ENCODE results near the gene PRDM15.
"Not testable (repeated sequence)": the region's sequence is repeated elsewhere in the genome, so short reads cannot be mapped to it uniquely, and the experiment has no call there.

The PRDM15 gene

DNA sequence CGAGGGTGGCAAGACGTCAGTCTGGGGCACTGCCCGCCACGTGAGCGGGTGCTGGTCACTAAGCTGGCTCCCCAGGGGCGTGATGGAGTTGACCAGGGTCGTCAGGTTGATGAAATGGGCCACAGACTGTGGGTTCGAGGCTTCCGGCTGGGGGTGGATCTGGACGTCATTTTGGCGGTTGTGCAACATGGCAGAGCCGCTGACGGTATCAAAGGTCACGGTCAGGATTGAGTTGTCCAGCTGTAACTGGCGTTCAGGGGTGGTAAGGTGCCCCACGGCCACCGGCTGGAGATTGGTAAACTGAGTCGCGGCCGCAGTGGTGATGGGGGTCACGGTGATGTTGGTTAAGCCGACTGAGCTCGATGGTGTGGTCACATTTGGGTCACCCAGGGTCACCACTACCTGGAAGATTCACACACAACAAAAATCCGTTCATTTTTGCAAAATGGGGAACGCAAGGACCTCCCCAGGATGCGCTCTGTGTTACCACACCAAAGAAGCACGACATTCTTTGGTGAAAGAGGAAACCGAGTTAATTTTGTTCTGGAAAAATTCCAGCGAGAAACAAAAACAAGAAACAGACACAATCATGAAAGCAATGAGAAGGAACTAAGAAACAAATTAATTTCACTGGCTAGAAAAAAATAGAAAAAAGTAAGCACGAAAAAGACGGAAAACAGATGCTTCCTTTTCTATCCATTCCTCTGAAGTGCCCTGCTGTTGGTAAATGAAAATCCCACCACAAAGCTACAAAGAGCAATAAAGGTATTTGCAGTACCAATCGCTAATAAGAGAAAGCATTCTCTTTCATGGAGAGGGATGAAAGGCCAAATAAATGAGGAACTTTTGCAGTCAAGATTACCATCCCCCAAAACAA lies 77.6 kb downstream of the PRDM15 start:
- no peak for DNase-seq

DNA sequence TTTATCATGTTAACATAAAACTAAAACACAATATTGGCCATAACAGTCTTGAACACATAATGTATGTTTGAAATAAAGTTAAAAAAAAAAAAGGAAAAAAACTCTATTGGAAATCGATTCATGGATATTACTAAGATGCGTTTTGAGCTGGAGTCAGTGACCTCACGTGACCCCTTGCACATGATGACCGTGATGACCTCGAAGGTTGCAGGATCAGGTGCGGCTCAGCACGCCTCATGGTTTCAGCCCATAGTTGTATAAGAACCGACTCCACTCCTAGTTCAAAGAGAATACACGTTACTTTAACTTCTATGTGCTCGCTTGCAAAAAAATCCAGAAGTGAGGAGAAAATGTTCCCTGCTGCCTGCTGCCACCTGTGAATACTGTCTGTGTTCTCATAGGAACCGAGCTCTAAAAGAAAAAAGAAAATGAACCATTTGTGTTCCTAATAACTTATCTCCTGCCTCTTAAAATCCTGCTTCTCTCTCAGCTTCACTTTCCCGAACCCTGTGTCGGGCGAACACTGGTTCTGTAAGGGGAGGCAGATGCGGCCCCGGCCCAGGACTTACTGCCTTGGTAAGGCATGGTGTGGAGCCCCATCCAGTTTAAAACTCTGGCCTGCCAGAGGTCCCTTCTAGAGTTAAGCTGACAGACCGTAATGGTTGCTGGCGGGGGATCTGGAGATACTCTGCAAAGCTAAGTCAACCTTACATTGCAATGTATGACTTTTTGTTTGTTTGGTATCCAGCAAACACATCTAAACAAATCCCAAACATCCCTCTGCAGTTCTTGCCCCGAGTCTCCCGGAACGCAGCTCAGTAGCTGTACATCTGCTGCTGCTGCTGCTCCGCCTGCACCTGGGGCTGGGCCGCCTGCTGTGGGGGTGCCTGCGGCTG lies 78.5 kb downstream of the PRDM15 start:
- DNase-seq: peak in 1 of 2 donors; percentile 13

DNA sequence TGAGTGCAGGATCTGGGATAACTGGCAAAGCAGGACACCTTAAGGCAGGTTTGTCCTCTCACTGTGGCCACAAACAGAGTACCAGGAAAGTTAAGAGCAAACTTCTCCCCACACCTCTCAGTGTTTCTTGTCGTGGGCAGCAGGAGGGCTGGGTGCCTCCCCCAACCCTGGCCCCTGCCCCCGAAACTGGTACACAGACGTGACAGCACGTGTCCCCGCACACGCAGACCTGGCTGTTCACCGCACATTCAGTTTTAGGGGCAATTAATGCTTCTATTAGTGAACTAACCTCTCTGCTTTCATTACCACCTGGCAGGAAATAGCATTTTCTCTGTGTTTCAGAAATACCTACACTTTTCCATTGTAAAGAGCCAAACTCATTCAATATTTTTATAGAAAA lies 79.4 kb downstream of the PRDM15 start:
- DNase-seq: no peak

DNA sequence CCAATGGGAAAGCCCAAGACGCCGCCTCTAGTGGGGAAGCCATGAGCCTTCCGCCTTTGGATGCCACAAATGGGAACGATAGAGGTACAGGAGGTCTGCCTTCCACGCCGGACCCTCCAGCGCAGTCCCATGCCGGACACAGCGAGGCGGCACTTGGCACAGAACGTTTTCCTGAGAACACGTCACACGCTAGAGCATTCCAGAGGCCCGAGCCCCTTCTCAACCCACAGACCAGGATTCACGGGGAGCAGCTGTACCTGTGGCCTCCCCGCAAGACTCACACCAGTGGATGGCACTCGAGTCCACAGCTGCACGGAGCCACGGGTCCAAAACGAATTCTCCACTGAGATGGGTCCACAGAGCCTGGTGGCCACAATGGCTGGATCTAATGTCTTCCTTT lies 80.8 kb downstream of the PRDM15 start:
- no peak for DNase-seq

DNA sequence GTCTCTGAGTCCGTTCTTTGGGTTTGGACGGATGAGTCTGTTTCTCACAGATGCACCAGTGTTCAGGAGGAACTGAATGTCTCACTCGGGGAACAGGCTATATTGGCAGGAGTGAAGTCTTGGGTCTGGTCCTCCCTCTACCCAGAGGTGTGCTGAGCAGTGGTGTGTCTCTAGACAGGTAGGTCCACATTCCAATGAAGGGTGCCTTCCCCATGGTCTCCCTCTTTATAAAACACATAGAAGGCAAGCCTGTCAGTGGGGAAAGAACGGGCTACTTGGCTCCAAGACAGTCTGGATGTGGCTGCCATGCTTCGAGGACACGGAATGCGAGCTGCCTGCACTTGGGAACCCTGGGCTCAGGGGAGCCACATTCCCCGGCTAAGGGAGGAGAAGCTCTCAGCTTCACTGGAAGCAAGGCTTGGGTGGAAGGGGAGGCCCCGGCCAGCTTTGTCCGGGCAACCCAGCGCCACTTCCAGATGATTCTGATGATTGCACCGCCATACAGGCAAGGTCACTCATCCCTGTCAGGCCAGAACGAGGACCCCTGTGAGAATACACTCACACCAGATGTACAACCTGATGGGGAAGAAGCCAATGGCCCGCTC lies 82.6 kb downstream of the PRDM15 start:
- no peak for DNase-seq

DNA sequence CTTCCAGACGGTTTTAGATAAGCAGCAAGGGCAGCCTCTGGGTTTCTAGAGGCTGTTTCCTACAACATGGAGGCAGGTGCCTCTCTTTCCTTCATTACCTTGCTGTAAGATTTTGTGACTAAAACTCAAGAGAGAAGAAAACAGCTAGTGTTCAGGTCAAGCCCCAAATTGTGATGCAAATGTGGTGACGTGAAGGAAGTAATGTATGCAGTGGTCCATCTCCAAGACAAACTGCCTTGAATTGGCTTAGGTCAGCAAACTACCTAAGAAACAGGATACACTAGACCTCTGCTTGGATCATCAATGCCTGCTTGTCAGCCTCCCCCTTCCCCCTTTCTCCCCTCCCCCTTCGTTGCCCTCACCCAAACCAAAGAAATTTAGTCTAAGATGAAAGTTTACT lies 83.4 kb downstream of the PRDM15 start:
- no peak for DNase-seq

DNA sequence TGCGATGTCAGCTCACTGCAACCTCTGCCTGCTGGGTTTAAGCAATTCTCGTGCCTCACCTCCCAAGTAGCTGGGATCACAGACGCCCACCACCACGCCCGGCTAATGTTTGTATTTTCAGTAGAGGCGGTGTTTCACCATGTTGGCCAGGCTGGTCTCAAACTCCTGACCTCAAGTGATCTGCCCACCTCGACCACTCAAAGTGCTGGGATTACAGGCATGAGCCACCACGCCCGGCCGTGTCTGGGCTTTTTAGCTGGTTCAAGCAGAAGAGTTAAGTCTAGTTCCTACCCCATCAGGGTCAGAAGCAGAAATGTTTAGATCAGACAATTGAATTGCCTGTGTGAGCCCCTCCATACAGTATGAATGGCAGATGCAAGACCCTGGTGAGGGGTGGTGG lies 84.5 kb downstream of the PRDM15 start:
- no peak for DNase-seq

DNA sequence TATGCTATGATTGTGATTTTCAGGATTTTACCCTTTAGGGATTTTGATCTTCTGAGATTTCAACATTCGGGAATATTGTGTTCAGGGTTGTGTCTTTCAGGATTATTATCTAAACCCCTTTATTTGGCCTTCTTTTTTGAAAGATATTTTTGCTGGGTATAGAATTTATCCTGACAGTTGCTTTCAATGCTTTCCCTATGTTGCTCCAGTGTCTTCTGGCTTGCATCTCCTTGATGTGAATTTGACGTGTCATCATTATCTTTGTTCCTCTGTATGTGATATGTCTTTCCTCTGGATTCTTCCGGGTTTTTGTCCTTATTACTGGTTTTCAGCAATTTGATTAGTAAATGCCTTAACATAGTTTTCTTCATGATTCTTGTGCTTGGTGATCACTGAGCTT lies 86.4 kb downstream of the PRDM15 start:
- DNase-seq: no peak

DNA sequence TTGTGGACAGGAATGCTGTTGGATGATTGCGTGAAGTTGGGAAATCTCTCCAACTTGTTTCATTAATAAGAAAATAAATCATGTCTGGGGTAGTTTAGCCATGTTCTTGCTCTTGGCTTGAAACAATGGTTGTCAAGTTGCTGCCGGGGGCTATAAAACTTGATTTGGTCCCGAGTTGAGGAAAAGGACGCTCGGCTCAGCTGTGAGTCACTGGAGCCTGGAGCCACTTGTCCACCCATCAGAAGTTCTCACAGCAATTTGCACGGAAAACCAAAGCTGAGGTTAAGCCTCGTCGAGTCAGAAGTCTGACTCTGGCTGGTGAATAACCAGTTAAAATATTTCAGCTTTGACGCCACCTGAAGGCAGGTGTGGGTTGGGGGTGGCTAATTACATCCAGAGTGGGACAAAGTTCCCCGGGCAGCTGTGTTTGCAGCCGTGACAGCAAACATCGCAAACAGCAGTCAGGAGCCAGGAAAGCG lies 92.6 kb downstream of the PRDM15 start:
- no peak for DNase-seq

DNA sequence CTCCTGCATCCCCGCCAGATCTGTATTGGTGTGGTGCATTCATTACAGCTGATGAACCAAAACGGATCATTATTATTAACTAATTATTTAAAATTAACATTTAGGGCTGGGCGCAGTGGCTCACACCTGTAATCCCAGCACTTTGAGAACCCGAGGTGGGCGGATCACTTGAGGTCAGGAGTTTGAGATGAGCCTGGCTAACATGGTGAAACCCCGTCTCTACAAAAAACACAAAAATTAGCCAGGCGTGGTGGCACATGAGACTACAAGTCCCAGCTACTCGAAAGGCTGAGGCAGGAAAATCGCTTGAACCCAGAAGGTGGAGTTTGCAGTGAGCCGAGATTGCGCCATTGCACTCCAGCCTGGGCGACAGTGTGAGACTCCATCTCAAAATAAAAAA lies 93.9 kb downstream of the PRDM15 start:
- not testable (repeated sequence) for DNase-seq

DNA sequence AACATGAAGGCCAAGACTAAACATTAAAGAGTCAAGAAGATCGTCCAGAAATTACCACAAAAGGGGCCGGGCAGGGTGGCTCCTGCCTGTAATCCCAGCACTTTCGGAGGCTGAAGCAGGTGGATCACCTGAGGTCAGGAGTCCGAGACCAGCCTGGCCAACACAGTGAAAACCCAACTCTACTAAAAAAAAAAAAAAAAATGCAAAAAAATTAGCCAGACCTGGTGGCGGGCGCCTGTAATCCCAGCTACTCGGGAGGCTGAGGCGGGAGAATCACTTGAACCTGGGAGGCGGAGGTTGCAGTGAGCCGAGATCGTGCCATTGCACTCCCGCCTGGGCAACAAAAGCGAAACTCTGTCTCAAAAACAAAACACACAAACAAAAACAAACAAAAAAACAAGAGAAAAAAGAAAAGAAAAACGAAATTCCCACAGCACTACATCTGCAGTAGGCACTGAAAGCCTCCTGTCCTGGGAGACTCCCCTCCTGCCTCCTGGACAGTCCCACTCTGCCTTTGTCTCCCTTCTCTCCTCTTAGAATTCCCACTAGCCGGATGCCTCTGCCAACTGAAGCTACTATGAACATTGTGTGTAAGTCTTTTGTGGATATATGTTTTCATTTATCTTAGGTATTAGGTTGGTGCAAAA lies 94.6 kb downstream of the PRDM15 start:
- DNase-seq: no peak

DNA sequence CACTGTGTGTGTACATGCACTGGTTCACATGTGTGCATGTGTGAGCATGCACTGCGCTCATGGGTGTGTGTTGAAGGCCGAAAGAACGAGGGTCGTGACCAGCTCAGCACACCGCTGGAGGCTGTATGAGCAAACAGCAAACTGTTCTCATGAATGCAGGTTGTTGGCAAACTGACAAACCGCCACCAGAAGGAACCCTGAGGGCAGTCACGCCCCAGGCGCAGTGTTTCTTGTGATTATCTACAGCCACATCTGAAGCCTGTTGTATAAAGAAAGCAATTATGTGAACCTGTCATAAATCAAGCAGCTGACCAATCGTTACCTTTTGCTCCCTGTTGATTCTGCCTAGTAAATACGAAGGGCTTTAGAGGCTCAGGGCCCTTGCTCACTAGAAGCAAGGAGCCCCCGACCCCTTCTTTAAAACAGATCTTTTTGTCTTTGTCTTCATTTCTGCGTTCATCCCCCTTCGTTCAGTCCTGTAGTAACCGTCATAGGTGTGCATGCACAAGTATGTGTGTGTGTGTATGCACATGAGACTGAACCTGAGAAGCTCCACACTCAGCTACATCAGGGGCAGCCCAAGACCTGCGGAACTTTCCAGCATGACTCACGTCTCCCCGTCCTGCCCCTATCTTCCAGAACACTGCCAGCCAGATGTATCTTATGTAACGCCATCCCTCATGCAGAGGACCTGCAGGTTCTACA lies 95.5 kb downstream of the PRDM15 start:
- no peak for DNase-seq

DNA sequence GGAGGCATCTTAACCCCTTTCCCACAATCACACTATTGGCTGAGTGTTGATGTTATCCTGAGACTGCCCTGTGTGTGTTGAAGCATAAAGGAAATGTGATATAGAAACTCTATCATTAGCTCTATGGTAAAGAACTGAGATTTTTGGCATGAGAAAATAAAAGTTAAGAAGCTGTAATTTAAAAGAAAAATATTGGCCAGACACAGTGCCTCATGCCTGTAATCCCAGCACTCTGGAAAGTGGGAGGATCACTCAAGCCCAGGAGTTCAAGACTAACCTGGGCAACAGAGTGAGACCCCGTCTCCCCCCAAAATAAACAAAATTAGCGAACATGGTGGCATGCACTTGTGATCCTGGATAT lies 98.1 kb downstream of the PRDM15 start:
- DNase-seq: no peak

DNA sequence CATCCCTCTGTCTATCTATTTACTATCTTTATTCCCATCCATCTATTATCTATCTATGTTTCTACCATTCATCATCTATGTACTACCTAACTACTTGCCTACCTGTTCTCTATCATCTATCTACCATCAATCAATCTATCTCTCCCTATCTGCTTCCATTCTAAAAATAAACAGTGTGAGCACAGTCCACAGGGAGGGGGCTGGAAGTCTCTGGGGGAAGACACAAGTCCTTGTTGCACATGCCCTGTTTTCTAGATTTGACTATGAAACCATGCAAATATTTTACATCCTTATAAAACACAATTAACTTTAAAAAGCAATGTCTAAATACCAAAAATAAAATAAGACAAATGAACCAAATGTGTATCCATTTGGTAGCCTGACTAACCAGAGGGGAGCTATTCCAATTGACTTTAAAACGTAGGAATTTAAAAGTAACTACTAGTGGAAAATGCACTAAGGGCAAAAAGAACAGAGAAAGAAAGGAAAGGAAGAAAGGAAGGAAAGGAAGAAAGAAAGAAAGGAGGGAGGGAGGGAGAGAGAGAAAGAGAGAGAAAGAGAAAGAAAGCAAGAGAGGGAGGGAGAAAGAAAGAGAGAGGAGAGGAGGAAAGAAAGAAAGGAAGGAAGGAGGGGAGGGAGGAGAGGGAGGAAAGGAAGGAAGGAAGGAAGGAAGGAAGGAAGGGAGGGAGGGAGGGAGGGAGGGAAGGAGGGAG lies 98.7 kb downstream of the PRDM15 start:
- DNase-seq: no peak

DNA sequence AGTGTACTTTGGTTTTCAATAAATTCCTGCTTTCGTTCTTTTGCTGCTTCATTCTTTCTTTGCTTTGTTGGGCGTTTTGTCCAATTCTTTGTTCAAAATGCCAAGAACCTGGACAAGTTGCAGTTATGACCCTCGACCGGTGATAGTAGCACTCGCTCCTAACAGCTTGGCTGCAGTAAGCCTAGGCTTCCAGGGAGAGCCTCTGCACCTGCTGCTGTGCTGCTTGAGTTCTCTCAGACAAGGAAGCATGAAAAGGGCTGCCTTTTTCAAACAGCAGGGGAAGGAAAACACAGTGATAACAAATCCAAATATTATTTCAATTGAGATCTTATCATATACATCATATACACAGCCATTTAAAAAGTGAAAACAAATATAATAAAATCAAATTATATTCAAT lies 99.5 kb downstream of the PRDM15 start:
- DNase-seq: no peak

DNA sequence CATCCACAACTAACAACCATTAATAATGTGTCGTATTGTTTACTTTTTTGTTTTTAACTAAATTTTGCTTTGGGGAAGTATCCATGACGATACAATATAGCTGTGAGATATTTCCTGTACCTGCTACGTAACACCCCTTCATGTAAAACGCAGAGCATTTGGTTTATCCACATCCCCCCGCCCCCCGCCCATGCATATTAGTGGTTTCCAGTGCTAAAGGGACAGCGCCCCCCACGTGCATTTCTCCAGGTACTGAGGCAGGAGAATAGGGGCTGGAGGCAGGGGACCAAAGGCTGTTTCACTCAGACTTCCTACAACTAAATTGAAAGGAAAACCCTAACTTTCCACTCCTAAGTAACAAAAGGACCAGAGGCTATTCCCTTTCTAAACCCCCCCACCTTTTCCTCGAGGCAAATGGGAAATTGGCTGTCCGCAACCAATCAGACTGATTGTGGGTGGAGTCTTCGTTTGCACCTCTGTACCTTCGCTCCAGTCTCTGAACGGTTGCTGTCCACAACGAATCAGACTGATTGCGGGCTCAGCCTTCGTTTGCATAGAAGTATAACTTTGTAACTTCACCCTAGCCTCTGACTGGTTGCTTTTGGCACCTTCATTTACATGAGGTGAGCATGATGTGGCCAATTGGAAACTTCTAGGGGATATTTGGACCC lies 100.1 kb downstream of the PRDM15 start:
- DNase-seq: no peak

DNA sequence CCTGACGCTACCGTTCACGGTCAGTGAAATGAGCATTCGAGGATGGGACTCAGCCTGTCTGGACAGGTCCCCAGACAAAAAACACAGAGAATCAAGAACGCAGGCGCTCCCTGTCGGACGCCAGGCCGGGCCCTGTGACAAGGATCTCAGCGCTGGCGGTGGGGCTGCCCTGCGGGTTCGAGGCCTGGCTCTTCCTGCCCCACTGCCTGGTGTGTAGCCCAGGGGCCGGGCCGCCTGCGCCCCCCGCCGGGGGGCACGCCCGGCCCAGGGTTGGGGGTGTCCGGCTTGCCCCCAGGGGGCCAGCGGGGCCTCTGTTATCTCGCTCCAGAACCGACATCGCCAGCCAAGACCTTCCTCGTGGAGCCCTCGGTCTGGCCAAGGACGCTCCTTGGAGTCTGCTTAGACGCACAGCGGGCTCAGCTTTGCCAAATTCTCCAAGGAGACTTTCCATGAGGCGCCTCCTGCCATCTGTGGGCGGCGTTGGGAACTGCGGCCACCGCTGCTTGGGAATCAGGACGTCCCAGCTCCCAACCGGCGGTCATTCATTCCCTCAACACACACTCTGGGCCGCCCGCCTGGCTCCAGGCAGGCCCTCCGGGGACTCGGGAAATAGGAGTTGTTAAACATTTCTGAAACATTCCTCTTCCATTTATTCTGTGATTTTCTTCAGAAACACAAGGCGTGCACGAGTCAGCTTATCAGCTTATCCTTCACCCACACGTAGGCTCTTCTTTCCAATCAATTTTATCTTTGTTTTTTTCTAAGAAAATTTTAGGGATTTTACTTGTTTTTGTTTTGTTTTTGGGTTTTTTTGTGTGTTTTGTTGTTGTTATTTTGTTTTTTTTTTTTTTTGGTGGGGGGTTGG lies 101.0 kb downstream of the PRDM15 start:
- DNase-seq: peak; percentile 27 to 60

DNA sequence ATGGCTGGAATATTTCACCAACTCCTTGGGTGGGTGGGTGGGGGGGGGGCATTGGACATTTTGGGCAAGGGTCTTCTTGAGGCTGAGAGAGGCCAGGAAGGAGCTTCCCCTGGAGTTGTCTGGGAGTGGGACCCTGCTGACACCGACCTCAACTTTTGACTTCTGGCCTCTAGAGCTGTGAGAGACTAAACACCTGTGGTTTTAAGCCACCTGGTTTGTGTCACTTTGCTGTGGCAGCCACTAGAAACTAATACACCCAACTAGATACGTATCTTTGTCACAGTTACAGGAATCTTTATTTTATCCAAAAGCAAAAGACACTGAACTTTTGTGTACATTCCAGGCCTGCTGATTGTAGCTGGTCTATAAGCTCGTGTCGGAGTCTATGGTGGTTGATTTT lies 102.4 kb downstream of the PRDM15 start:
- DNase-seq: no peak

DNA sequence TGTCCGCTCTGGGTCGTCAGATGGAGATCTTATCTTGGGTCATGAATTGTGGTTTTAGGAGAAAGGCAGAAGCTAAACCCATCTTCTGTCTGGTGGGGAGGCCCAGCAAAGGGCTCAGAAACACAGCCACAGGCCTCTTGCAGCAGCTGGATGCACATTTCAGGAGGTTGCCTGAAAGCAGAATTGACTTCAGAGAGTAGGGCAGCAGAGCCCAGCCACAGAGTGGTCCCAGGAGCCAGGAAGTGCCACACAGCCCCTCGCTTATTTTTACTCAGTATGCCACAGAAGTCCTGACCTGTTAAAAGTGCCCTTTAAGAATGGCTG lies 104.0 kb downstream of the PRDM15 start:
- DNase-seq: no peak

DNA sequence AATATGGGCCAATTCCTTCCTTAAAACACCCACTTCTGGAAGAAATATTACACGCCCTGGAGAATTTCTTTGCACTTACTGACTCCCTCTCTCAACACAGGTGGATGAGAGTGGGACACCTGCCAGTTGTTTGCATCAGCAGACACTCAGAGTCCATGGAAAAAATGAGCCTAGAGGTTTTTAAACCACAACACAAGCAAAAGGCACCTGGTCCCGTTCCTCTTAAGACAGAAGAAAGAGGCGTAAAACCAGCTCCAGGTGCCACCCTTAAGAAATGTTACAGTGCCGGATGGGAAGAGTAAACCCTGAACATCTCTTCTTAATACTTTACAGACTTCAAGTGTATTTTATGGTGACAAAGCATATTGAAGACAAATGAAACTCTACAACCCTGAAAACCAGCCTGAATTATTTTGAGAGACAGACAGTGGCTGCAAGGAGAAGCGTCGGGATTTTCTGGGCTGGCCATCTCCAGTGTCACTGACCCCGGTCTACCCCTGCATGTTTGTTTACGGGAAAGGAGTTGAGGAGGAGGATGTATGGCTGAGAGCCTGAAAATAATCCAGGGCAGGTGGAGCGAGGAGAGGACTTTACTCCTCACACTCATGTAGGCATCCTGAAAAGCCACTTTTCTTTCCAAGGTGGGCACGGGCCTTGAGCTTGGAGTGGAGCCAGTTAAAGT lies 104.5 kb downstream of the PRDM15 start:
- DNase-seq: no peak

All from hippocampal formation (tissue), 2 donors.